BLaER1 treated with 17β-estradiol and CSF1 and Interleukin-3, amounts not matched to agents 10 nM and 100 nM (cell line): ENCODE results near the gene HOXD10.

Experiments
- H3K27ac ChIP-seq, 11 experiments: shearing (Covaris generic); formaldehyde crosslinking; 2 replicates each; pipeline ENCODE4 v1.8.1; 2022
- H3K27me3 ChIP-seq, 11 experiments: shearing (Covaris generic); formaldehyde crosslinking; 2 replicates each; pipeline ENCODE4 v1.8.1; 2022
- H3K36me3 ChIP-seq, 11 experiments: shearing (Covaris generic); formaldehyde crosslinking; 2 replicates each; pipeline ENCODE4 v1.8.1; 2022
- H3K4me1 ChIP-seq, 10 experiments: shearing (Covaris generic); formaldehyde crosslinking; 2 replicates each; pipeline ENCODE4 v1.8.1; 2022
- H3K4me2 ChIP-seq, 11 experiments: shearing (Covaris generic); formaldehyde crosslinking; 2 replicates each; pipeline ENCODE4 v1.8.1; 2022
- H3K4me3 ChIP-seq, 10 experiments: shearing (Covaris generic); formaldehyde crosslinking; 2 replicates each; pipeline ENCODE4 v1.8.1; 2022
- H3K9ac ChIP-seq, 11 experiments: shearing (Covaris generic); formaldehyde crosslinking; 2 replicates each; pipeline ENCODE4 v1.8.1; 2022
- H3K9me3 ChIP-seq, 11 experiments: shearing (Covaris generic); formaldehyde crosslinking; replicated peaks in 1 of 11; 2 replicates each; pipeline ENCODE4 v1.8.1; 2022
- H4K20me1 ChIP-seq, 11 experiments: shearing (Covaris generic); formaldehyde crosslinking; 2 replicates each; pipeline ENCODE4 v1.8.1; 2022
- Cebpa-rat ChIP-seq, 11 experiments: shearing (Covaris generic); IDR thresholded peaks; 2 replicates each; pipeline ENCODE4 v1.8.1; 2022

The HOXD10 gene

DNA sequence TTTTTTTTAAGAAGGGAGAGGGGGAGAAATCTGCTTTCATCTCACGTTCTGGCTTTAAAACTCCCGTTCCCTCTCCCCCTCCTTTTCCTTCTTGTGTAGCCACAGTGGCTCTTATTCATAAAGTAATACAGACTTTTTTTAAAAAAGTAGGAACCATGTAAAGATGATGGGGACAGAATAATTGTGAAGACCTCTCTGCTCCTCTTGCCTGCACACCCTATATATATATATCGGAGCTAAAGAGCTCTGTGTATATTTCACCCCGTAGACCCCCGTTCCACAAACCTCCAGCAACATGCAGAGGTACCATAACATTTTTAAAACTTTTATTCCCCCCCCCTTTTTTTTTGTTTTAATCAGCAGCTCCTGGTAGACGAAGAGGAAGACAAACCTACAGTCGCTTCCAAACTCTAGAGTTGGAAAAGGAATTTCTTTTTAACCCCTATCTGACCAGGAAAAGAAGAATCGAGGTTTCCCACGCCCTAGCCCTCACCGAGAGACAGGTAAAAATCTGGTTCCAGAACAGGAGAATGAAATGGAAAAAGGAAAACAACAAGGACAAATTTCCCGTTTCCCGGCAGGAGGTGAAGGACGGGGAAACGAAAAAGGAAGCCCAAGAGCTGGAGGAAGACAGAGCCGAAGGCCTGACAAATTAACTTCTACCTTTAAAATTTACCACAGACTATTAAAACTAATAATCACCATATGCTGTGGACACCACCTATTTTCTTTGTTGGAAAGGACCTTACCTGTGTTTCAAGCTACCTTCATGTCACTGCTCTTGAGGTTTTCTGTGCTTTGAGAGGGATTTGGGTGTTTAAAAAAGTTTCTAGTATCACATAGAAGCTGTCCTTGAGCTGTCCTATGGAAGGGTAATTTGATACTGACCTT lies 14.6 kb downstream of the HOXD10 start:
- Histone ChIP-seq H3K27ac (no peak overlapping the region), H3K4me2 (no peak overlapping the region), H3K9me3 (peaks cover 10 to 23% (median 18%) of the 10 kb centered on the region in 11 experiments), H3K9ac (no peak overlapping the region), H3K4me1 (peaks cover 14 to 28% (median 20%) of the 10 kb centered on the region in 10 experiments; a peak in 18 of 20 replicates), H4K20me1 (peaks cover 0 to 46% (median 28%) of the 10 kb centered on the region in 11 experiments; a peak in 16 of 22 replicates), H3K4me3 (no peak overlapping the region), H3K27me3 (peaks cover 100% of the 10 kb centered on the region in 11 experiments), H3K36me3 (no peaks in the 10 kb centered on the region)
- TF ChIP-seq Cebpa-rat (IDR thresholded peaks at IDR 0.05): no peak

DNA sequence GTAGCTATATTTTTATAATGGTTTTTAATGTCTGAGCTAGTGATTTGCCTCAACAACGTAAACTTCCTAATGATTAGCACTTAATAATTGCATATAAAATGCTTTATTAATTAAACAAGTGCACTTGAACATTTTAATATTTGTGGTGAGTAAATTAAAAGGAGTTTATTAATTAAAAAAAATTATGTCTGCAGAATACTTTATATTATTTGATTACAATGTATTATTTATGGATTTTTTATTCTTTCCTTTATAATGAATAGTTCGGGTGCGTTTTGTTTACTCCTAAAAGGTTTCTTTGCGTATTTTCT lies 15.2 kb downstream of the HOXD10 start:
- Histone ChIP-seq H3K27me3 (peaks cover 100% of the 10 kb centered on the region in 11 experiments), H3K27ac (no peak overlapping the region), H3K4me3 (no peak overlapping the region), H3K36me3 (no peaks in the 10 kb centered on the region), H3K9me3 (peaks cover 11 to 28% (median 19%) of the 10 kb centered on the region in 11 experiments), H3K9ac (no peak overlapping the region), H3K4me1 (peaks cover 19 to 34% (median 26%) of the 10 kb centered on the region in 10 experiments; a peak in 18 of 20 replicates), H3K4me2 (no peak overlapping the region), H4K20me1 (peaks cover 0 to 41% (median 28%) of the 10 kb centered on the region in 11 experiments; a peak in 16 of 22 replicates)
- TF ChIP-seq Cebpa-rat (IDR thresholded peaks at IDR 0.05): no peak

DNA sequence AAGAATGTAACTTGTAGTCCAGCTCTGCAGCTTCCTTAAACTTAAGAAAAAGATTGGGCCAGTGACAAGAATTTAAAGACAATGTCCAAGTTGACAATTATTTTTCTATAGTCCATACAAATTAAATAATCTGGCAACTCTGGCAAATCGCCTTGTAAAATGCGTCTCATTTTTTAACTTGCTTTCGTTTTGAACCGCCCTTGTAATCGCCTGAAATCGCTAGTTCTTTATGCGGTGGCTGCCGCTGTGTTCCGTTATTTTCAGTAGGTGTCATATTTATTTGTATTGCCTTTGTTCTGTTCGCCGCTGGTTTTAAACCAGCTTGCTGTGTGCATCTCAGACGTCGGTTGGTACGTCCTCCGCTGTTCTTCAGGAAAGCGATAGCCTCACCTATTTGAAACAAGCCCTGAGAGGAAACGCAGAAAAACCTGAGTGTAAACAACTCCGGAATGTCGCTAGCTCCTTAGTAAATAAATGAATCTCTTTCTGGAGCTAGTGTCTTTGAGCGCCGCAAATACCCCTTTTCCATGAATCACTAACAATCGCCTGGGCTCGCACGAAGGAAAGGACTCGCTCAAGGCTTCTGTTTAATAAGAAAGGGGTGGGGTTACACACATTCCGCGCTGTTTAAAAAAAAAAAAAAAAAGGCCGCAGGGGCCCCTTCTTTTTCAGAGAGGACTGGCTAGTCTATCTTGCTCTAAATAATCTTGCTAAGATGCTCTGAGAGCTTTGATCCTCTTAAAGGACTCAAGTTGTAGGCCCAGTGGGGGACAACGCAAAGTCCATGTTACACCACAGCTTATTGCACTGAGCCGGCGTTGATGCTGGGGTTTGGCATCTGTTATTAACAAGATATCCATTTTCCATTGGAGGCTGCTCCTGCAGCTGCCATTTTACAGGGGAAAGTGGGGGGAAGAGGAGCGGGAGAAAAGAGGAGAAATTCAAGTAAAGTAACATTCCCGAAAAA lies 15.9 kb downstream of the HOXD10 start:
- no peak for TF ChIP-seq Cebpa-rat (IDR thresholded peaks at IDR 0.05)
- H3K4me2 ChIP-seq: no peak overlapping the region
- no peak overlapping the region for H3K9ac ChIP-seq
- peaks cover 11 to 31% (median 19%) of the 10 kb centered on the region in 11 experiments for H3K9me3 ChIP-seq
- H3K4me3 ChIP-seq: no peak overlapping the region
- H3K27me3 ChIP-seq: peaks cover 100% of the 10 kb centered on the region in 11 experiments
- H3K4me1 ChIP-seq: peaks cover 19 to 31% (median 27%) of the 10 kb centered on the region in 10 experiments; a peak in 18 of 20 replicates
- peaks cover 0 to 36% (median 26%) of the 10 kb centered on the region in 11 experiments; a peak in 16 of 22 replicates for H4K20me1 ChIP-seq
- no peak overlapping the region for H3K27ac ChIP-seq
- no peaks in the 10 kb centered on the region for H3K36me3 ChIP-seq

DNA sequence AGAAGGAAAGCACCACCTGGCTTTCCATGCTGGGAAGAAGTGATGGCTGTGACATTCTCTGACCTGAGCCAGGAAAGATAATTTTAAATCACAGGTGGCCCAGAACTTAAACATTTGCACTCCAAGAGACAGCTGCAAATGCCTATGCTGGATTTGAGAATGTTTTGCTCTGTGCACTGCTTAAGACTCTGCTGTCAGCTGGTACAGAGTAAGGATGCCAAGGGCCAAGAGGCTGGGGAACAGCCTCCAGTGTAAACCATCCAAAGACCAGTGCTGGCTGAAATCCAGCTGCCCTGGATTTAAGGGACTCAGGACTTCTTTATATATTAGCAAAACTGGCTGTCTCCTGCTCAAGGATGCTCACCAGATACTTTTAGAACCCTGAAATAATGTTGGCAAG lies 16.8 kb downstream of the HOXD10 start:
- Histone ChIP-seq H3K4me3 (no peak overlapping the region), H3K4me2 (no peak overlapping the region), H3K9ac (no peak overlapping the region), H3K27me3 (peaks cover 99 to 100% (median 100%) of the 10 kb centered on the region in 11 experiments), H3K27ac (no peak overlapping the region), H3K9me3 (peaks cover 11 to 34% (median 22%) of the 10 kb centered on the region in 11 experiments), H3K36me3 (no peaks in the 10 kb centered on the region), H4K20me1 (peaks cover 0 to 27% (median 17%) of the 10 kb centered on the region in 11 experiments; a peak in 15 of 22 replicates), H3K4me1 (peaks cover 15 to 24% (median 21%) of the 10 kb centered on the region in 10 experiments; a peak in 18 of 20 replicates)
- TF ChIP-seq Cebpa-rat (IDR thresholded peaks at IDR 0.05): no peak

DNA sequence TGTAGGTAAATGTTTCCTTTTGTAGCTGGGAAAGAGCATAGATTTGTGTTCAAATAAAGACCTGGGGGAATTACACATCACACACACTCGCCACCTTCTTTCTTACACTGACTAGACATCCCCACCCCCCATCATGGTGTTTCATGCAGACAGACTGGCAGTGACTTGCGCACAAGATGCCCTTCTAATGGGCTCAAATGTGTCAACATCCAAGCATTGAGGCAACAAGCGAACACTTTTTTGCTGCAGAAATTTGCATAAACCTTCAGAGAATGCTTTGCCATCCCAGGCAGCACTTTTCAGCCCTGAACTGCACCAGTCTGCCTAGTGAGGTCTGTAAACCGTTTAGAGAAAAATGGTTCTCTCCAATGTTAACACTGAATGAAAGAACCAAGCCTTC lies 17.5 kb downstream of the HOXD10 start:
- Histone ChIP-seq H3K9me3 (peaks cover 12 to 40% (median 29%) of the 10 kb centered on the region in 11 experiments), H3K9ac (no peak overlapping the region), H3K4me3 (no peak overlapping the region), H3K4me2 (no peak overlapping the region), H3K27ac (no peak overlapping the region), H3K36me3 (no peaks in the 10 kb centered on the region), H3K4me1 (peaks cover 8 to 18% (median 14%) of the 10 kb centered on the region in 10 experiments; a peak in 18 of 20 replicates), H3K27me3 (peaks cover 98 to 100% (median 100%) of the 10 kb centered on the region in 11 experiments), H4K20me1 (peaks cover 0 to 20% (median 10%) of the 10 kb centered on the region in 11 experiments; a peak in 12 of 22 replicates)
- TF ChIP-seq Cebpa-rat (IDR thresholded peaks at IDR 0.05): no peak

DNA sequence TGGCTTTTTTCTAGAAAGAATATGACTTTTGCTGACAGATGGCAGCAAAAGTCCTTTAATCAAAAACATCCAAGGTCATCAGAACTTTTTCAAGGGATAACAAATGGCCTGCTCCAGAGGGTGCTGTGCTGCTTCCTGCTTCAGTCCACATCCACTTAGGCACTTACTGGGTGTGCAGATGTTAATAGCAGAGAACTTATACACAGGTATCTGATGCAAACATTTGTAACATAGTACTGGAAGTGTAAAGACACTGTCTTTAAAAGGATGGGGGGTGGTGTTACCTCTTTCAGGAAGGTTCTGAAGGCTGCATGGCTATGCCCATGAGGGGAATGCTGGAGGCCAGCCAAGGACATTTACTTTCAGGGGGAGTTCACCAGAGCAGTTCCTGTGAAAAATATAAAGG lies 18.5 kb downstream of the HOXD10 start:
- H3K4me3 ChIP-seq: no peak overlapping the region
- H4K20me1 ChIP-seq: peaks cover 0 to 18% (median 6%) of the 10 kb centered on the region in 11 experiments; a peak in 5 of 22 replicates
- H3K9ac ChIP-seq: no peak overlapping the region
- H3K36me3 ChIP-seq: no peaks in the 10 kb centered on the region
- H3K4me1 ChIP-seq: peaks cover 6 to 16% (median 13%) of the 10 kb centered on the region in 10 experiments; a peak in 17 of 20 replicates
- TF ChIP-seq Cebpa-rat (IDR thresholded peaks at IDR 0.05): no peak
- H3K4me2 ChIP-seq: no peak overlapping the region; a peak in 1 of 22 replicates
- peaks cover 94 to 99% (median 98%) of the 10 kb centered on the region in 11 experiments for H3K27me3 ChIP-seq
- peaks cover 11 to 40% (median 25%) of the 10 kb centered on the region in 11 experiments for H3K9me3 ChIP-seq
- H3K27ac ChIP-seq: no peak overlapping the region

DNA sequence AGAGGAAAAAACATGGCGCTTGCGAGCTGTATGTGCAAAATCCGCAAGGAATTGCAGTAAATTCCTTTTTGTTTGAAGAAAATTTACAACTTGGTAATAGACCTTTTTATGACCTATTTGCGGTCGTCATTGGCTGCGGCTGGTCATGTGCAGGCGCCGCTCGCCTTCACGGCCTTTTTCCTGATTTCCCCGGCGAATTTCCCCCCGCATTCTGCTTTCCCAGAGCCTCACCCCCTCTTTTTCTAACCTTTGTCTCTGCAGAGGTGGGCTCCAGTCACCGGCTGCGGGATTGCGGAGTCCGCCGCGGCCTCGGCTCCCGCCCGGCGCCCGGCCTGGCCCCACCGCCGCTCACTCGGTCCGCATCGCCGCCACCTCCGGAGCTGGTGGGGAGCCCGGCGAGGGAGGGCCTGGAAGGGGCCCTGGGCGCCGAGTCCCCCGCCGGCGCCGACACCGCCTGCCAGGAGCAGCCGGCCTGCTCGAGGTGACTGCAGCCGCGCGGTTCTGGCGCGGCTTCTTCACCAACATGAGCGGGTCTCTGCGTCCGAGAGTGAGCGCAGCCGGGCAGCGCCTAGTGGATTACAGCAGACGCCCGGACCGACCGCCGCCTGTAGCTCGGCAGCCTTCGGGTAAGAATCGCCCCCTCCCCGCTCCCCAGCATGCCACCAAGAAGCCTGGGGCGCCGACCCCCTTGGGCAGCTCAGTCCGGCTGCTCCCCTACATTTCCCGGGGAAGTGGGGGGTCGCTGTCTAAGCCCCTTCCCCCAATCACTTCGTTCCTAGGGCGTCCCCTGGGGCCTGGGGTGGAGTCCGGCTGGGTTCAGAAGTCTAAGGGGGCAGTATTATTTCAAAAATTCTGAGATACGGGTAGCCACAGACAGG lies 20.0 kb downstream of the HOXD10 start:
- Histone ChIP-seq H3K9ac (no peak overlapping the region), H3K27me3 (peaks cover 91 to 99% (median 94%) of the 10 kb centered on the region in 11 experiments), H3K4me1 (peaks cover 6 to 16% (median 13%) of the 10 kb centered on the region in 10 experiments; a peak in 17 of 20 replicates), H3K4me2 (peak overlapping the region; percentile 21 to 61 (median 51); a peak in 20 of 22 replicates), H4K20me1 (peaks cover 0 to 17% (median 6%) of the 10 kb centered on the region in 11 experiments; a peak in 4 of 22 replicates), H3K27ac (no peak overlapping the region), H3K9me3 (peaks cover 10 to 39% (median 25%) of the 10 kb centered on the region in 11 experiments; a peak in 20 of 22 replicates), H3K36me3 (no peaks in the 10 kb centered on the region), H3K4me3 (no peak overlapping the region)
- TF ChIP-seq Cebpa-rat (IDR thresholded peaks at IDR 0.05): no peak

DNA sequence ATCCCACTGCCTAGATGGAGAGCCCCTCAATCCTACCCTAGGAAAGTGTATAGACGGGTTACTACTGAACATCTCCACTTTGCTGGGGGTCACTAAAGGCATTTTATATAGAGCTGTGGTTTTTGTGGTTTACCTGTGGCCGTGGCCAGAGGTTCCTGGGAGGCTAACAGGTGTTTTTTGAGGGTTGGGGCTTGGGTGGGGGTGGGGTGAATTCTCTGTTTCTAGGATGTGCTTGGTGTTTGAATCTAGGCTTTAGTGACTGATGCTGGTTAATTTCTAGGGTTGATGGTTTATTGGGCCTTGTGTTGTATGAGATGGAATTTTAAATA lies 20.6 kb downstream of the HOXD10 start:
- no peak overlapping the region for H3K9ac ChIP-seq
- no peak overlapping the region for H3K27ac ChIP-seq
- no peak overlapping the region for H3K4me3 ChIP-seq
- H3K4me1 ChIP-seq: peaks cover 6 to 16% (median 13%) of the 10 kb centered on the region in 10 experiments; a peak in 17 of 20 replicates
- H3K27me3 ChIP-seq: peaks cover 85 to 95% (median 88%) of the 10 kb centered on the region in 11 experiments
- H4K20me1 ChIP-seq: peaks cover 0 to 14% (median 6%) of the 10 kb centered on the region in 11 experiments; a peak in 4 of 22 replicates
- no peak overlapping the region for H3K4me2 ChIP-seq
- TF ChIP-seq Cebpa-rat (IDR thresholded peaks at IDR 0.05): no peak
- H3K36me3 ChIP-seq: no peaks in the 10 kb centered on the region
- peaks cover 10 to 39% (median 25%) of the 10 kb centered on the region in 11 experiments; a peak in 20 of 22 replicates for H3K9me3 ChIP-seq
